Breast epithelium (tissue), 3 donors: ENCODE data around the gene CGAS.
"Not testable (repeated sequence)": the region's sequence is repeated elsewhere in the genome, so short reads cannot be mapped to it uniquely, and the experiment has no call there.

Experiments used
- CTCF ChIP-seq, 3 donors: fragments of 450-650 bp; IDR thresholded peaks; one replicate each; pipeline ENCODE4 v1.5.1; 2016 to 2017; ENCODE audit warnings: antibody characterized with exemption in 3 of 3, mild to moderate bottlenecking in 3 of 3, moderate library complexity in 3 of 3
- POLR2AphosphoS5 ChIP-seq, 3 donors: sonication (generic); formaldehyde crosslinking; IDR thresholded peaks; one replicate each; pipeline ENCODE4 v1.6.1; 2017; ENCODE audit warnings: antibody characterized with exemption in 3 of 3

- TF ChIP-seq CTCF, POLR2AphosphoS5 (IDR thresholded peaks at IDR 0.05): not testable (repeated sequence)
These were observed 70.6 kb downstream of the CGAS start for GRCh38 chr6:73381531-73381930.
